ENCODE measurements around the gene TRIM9.

DNA sequence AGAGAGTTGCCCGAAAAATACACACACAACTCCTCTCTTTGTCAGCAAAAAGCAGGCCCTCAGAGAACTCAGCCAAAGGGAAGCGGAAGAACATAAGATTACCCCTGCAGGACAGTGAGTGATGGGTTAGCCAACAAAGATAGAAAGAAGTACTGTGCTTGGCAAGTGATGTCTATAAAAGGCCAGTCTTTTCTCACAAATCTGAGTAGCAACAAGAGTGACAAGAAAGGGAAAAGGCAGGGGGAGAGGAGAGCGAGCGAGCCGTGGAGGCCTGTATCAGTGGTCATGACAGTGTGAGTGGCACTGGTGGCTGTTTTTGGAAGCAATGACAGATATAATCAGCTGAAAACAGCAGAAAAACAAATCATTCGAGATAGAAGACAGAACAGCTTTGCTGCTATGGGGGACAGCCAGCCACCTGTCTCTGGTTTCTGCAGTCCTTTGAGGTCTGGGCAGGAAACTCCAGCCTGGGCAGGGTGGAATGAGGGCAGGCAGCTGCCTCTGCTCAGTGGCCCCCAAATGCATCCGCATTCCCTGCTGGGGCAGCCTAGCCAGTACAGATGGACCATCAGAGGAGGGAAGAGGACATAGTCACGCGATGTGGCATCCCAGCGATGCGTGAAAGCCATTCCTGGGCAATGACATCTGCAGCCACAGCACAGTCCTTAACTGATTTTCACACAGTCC is 74.7 kb downstream of the TRIM9 start:
- TF ChIP-seq, protein P1, sequence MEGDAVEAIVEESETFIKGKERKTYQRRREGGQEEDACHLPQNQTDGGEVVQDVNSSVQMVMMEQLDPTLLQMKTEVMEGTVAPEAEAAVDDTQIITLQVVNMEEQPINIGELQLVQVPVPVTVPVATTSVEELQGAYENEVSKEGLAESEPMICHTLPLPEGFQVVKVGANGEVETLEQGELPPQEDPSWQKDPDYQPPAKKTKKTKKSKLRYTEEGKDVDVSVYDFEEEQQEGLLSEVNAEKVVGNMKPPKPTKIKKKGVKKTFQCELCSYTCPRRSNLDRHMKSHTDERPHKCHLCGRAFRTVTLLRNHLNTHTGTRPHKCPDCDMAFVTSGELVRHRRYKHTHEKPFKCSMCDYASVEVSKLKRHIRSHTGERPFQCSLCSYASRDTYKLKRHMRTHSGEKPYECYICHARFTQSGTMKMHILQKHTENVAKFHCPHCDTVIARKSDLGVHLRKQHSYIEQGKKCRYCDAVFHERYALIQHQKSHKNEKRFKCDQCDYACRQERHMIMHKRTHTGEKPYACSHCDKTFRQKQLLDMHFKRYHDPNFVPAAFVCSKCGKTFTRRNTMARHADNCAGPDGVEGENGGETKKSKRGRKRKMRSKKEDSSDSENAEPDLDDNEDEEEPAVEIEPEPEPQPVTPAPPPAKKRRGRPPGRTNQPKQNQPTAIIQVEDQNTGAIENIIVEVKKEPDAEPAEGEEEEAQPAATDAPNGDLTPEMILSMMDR (IDR thresholded peaks at IDR 0.05): no peak
- TF ChIP-seq POLR2AphosphoS5 (IDR thresholded peaks at IDR 0.05; ENCODE audit: insufficient read depth in 1 of 2, low read depth in 1 of 2) (no peak), POLR2A (IDR thresholded peaks at IDR 0.05) (no peak)

Measured in vagina (tissue), 2 donors.